ENCODE measurements around the gene STIM2.
"Not testable (repeated sequence)": the region's sequence is repeated elsewhere in the genome, so short reads cannot be mapped to it uniquely, and the experiment has no call there.

Gene STIM2

DNA sequence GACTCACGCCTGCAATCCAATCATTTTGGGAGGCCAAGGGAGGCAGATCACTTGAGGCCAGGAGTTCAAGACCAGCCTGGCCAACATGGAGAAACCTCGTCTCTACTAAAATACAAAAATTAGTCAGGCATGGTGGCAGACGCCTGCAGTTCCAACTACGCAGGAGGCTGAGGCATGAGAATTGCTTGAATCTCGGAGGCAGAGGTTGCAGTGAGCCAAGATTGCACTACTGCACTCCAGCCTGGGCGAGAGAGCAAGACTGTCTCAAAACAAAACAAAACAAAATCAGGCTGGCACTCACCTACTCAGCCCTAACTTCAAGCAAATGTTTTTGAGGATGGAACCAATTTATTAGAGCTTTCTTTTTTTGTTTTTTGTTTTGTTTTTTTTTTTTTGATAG lies 33.3 kb upstream of the STIM2 start:
- H3K4ac ChIP-seq (ENCODE audit: low read depth in 1 of 2, low read length in 2 of 2); H2BK15ac ChIP-seq (ENCODE audit: low read depth, poor library complexity, severe bottlenecking); H3K27me3 ChIP-seq (ENCODE audit: control insufficient read depth in 1 of 2, insufficient read depth in 1 of 2, low read length in 2 of 2); H2BK12ac ChIP-seq (ENCODE audit: low read length in 2 of 2); H3K9me3 ChIP-seq (ENCODE audit: control insufficient read depth, low read length); H3K36me3 ChIP-seq (ENCODE audit: control insufficient read depth in 1 of 2, insufficient read depth in 2 of 2, low read depth in 1 of 2, low read length in 2 of 2); H4K8ac ChIP-seq (ENCODE audit: low read length); H3K79me1 ChIP-seq (replicated peaks; ENCODE audit: low read length, poor library complexity, severe bottlenecking); H3K14ac ChIP-seq (ENCODE audit: low read length in 2 of 2); DNase-seq; H3K4me2 ChIP-seq (ENCODE audit: low read length, poor library complexity, severe bottlenecking); H3K9ac ChIP-seq (ENCODE audit: low read length); H4K91ac ChIP-seq (ENCODE audit: low read length); H2BK120ac ChIP-seq (ENCODE audit: low read depth, low read length); H3K23ac ChIP-seq (ENCODE audit: low read length in 2 of 2); H3K4me1 ChIP-seq (ENCODE audit: control insufficient read depth, insufficient read depth, low read depth, low read length); H3K4me3 ChIP-seq (ENCODE audit: insufficient read depth in 1 of 2, low read depth in 1 of 2, low read length in 2 of 2); H3K18ac ChIP-seq (ENCODE audit: low read depth in 1 of 2, low read length in 2 of 2); H2AK5ac ChIP-seq (ENCODE audit: low read length, severe bottlenecking); H2BK5ac ChIP-seq (ENCODE audit: low read depth, low read length, poor library complexity, severe bottlenecking); H3K27ac ChIP-seq (ENCODE audit: low read length, poor library complexity, severe bottlenecking); H2AFZ ChIP-seq (ENCODE audit: low read depth, low read length): not testable (repeated sequence)
- WGBS: 95% methylated on average over 5 of the region's 6 CpGs

- no peak overlapping the region for H4K91ac ChIP-seq (ENCODE audit: low read length)
- 89% methylated on average over 6 of the region's 6 CpGs for WGBS
Observed at GRCh38 chr4:26827798-26828197, 32.8 kb upstream of the STIM2 start.

GRCh38 chr4:26829018-26829417 lies 31.6 kb upstream of the STIM2 start:
- peaks cover 4% of the 10 kb centered on the region for H3K4me1 ChIP-seq (ENCODE audit: control insufficient read depth, insufficient read depth, low read depth, low read length)
- no peak overlapping the region for H3K4me3 ChIP-seq (ENCODE audit: insufficient read depth in 1 of 2, low read depth in 1 of 2, low read length in 2 of 2)
- no peaks in the 10 kb centered on the region for H3K79me1 ChIP-seq (replicated peaks; ENCODE audit: low read length, poor library complexity, severe bottlenecking)
- no peaks in the 10 kb centered on the region for H3K27me3 ChIP-seq (ENCODE audit: control insufficient read depth in 1 of 2, insufficient read depth in 1 of 2, low read length in 2 of 2)
- no peak overlapping the region for H2AK5ac ChIP-seq (ENCODE audit: low read length, severe bottlenecking)
- H3K4ac ChIP-seq (ENCODE audit: low read depth in 1 of 2, low read length in 2 of 2): no peak overlapping the region
- no peak overlapping the region for H2AFZ ChIP-seq (ENCODE audit: low read depth, low read length)
- no peak overlapping the region for H3K23ac ChIP-seq (ENCODE audit: low read length in 2 of 2)
- H3K36me3 ChIP-seq (ENCODE audit: control insufficient read depth in 1 of 2, insufficient read depth in 2 of 2, low read depth in 1 of 2, low read length in 2 of 2): no peaks in the 10 kb centered on the region
- H3K27ac ChIP-seq (ENCODE audit: low read length, poor library complexity, severe bottlenecking): no peak overlapping the region
- H4K91ac ChIP-seq (ENCODE audit: low read length): no peak overlapping the region
- no peak overlapping the region for H2BK12ac ChIP-seq (ENCODE audit: low read length in 2 of 2)
- DNase-seq: no peak
- H3K4me2 ChIP-seq (ENCODE audit: low read length, poor library complexity, severe bottlenecking): no peak overlapping the region
- H3K9ac ChIP-seq (ENCODE audit: low read length): no peak overlapping the region
- no peaks in the 10 kb centered on the region for H3K9me3 ChIP-seq (ENCODE audit: control insufficient read depth, low read length)
- no peak overlapping the region for H2BK5ac ChIP-seq (ENCODE audit: low read depth, low read length, poor library complexity, severe bottlenecking)
- no peak overlapping the region for H2BK120ac ChIP-seq (ENCODE audit: low read depth, low read length)
- H3K18ac ChIP-seq (ENCODE audit: low read depth in 1 of 2, low read length in 2 of 2): no peak overlapping the region
- no peak overlapping the region for H3K14ac ChIP-seq (ENCODE audit: low read length in 2 of 2)
- H4K8ac ChIP-seq (ENCODE audit: low read length): no peak overlapping the region
- no peak overlapping the region for H2BK15ac ChIP-seq (ENCODE audit: low read depth, poor library complexity, severe bottlenecking)
- WGBS: 91% methylated on average over 4 of the region's 4 CpGs

More at GRCh38 chr4:26827798-26828197, 32.8 kb upstream of the STIM2 start:
- H2AK5ac ChIP-seq (ENCODE audit: low read length, severe bottlenecking): no peak overlapping the region
- no peaks in the 10 kb centered on the region for H3K9me3 ChIP-seq (ENCODE audit: control insufficient read depth, low read length)
- no peak overlapping the region for H3K27ac ChIP-seq (ENCODE audit: low read length, poor library complexity, severe bottlenecking)
- no peak overlapping the region for H3K23ac ChIP-seq (ENCODE audit: low read length in 2 of 2)
- DNase-seq: no peak
- H2BK120ac ChIP-seq (ENCODE audit: low read depth, low read length): no peak overlapping the region
- no peak overlapping the region for H3K9ac ChIP-seq (ENCODE audit: low read length)
- H3K4me3 ChIP-seq (ENCODE audit: insufficient read depth in 1 of 2, low read depth in 1 of 2, low read length in 2 of 2): no peak overlapping the region
- no peak overlapping the region for H2BK5ac ChIP-seq (ENCODE audit: low read depth, low read length, poor library complexity, severe bottlenecking)
- H2AFZ ChIP-seq (ENCODE audit: low read depth, low read length): no peak overlapping the region
- H3K14ac ChIP-seq (ENCODE audit: low read length in 2 of 2): no peak overlapping the region
- no peak overlapping the region for H2BK12ac ChIP-seq (ENCODE audit: low read length in 2 of 2)
- H3K79me1 ChIP-seq (replicated peaks; ENCODE audit: low read length, poor library complexity, severe bottlenecking): no peaks in the 10 kb centered on the region
- H2BK15ac ChIP-seq (ENCODE audit: low read depth, poor library complexity, severe bottlenecking): no peak overlapping the region
- H3K4me1 ChIP-seq (ENCODE audit: control insufficient read depth, insufficient read depth, low read depth, low read length): peaks cover 4% of the 10 kb centered on the region
- H3K36me3 ChIP-seq (ENCODE audit: control insufficient read depth in 1 of 2, insufficient read depth in 2 of 2, low read depth in 1 of 2, low read length in 2 of 2): no peaks in the 10 kb centered on the region
- H3K4ac ChIP-seq (ENCODE audit: low read depth in 1 of 2, low read length in 2 of 2): no peak overlapping the region
- H4K8ac ChIP-seq (ENCODE audit: low read length): no peak overlapping the region
- H3K4me2 ChIP-seq (ENCODE audit: low read length, poor library complexity, severe bottlenecking): no peak overlapping the region
- H3K27me3 ChIP-seq (ENCODE audit: control insufficient read depth in 1 of 2, insufficient read depth in 1 of 2, low read length in 2 of 2): no peaks in the 10 kb centered on the region
- H3K18ac ChIP-seq (ENCODE audit: low read depth in 1 of 2, low read length in 2 of 2): no peak overlapping the region

DNA sequence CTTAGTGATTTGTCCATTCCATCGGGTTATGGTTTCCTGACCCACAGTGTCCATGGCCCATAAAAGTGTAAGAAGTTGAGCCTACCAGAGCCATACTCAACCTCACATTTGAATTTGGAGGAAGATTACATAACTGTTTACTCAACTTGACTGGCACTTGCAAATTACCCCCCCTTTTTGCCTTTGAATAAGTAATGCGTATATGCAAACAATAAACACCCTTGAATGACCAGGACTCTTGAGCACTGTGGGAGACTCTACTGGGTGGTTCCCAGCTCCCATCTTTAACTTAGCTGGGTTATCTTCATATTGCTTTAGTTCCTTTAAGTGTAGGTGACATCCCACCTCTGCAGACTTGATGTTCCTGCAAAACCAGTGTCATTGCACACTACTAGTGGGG lies 30.6 kb upstream of the STIM2 start:
- no peak overlapping the region for H3K23ac ChIP-seq (ENCODE audit: low read length in 2 of 2)
- no peak overlapping the region for H2BK120ac ChIP-seq (ENCODE audit: low read depth, low read length)
- H3K36me3 ChIP-seq (ENCODE audit: control insufficient read depth in 1 of 2, insufficient read depth in 2 of 2, low read depth in 1 of 2, low read length in 2 of 2): no peaks in the 10 kb centered on the region
- H2BK5ac ChIP-seq (ENCODE audit: low read depth, low read length, poor library complexity, severe bottlenecking): no peak overlapping the region
- no peak overlapping the region for H3K27ac ChIP-seq (ENCODE audit: low read length, poor library complexity, severe bottlenecking)
- H3K4me2 ChIP-seq (ENCODE audit: low read length, poor library complexity, severe bottlenecking): no peak overlapping the region
- H3K79me1 ChIP-seq (replicated peaks; ENCODE audit: low read length, poor library complexity, severe bottlenecking): no peaks in the 10 kb centered on the region
- no peak overlapping the region for H3K14ac ChIP-seq (ENCODE audit: low read length in 2 of 2)
- H3K4ac ChIP-seq (ENCODE audit: low read depth in 1 of 2, low read length in 2 of 2): no peak overlapping the region
- H3K4me1 ChIP-seq (ENCODE audit: control insufficient read depth, insufficient read depth, low read depth, low read length): peaks cover 4% of the 10 kb centered on the region
- H3K9me3 ChIP-seq (ENCODE audit: control insufficient read depth, low read length): no peaks in the 10 kb centered on the region
- H4K91ac ChIP-seq (ENCODE audit: low read length): no peak overlapping the region
- H3K4me3 ChIP-seq (ENCODE audit: insufficient read depth in 1 of 2, low read depth in 1 of 2, low read length in 2 of 2): no peak overlapping the region
- no peak for DNase-seq
- no peak overlapping the region for H3K9ac ChIP-seq (ENCODE audit: low read length)
- no peak overlapping the region for H4K8ac ChIP-seq (ENCODE audit: low read length)
- WGBS: 100% methylated on average over 2 of the region's 2 CpGs
- no peak overlapping the region for H2BK15ac ChIP-seq (ENCODE audit: low read depth, poor library complexity, severe bottlenecking)
- no peak overlapping the region for H3K18ac ChIP-seq (ENCODE audit: low read depth in 1 of 2, low read length in 2 of 2)
- H2BK12ac ChIP-seq (ENCODE audit: low read length in 2 of 2): no peak overlapping the region
- H2AFZ ChIP-seq (ENCODE audit: low read depth, low read length): no peak overlapping the region
- H3K27me3 ChIP-seq (ENCODE audit: control insufficient read depth in 1 of 2, insufficient read depth in 1 of 2, low read length in 2 of 2): no peaks in the 10 kb centered on the region
- H2AK5ac ChIP-seq (ENCODE audit: low read length, severe bottlenecking): no peak overlapping the region

Data from mesenchymal stem cell (in vitro differentiated cells and primary cell).